K562 (cell line): ENCODE results near the gene CLPSL2. TPM values are rescaled to one million over a fixed set of nuclear protein-coding genes. Genes with fewer than 3 reads are reported as not detected.

Experiments
- ATAC-seq: fragments of 200-7000 bp; cut with Tn5 transposase; 3 replicates; pipeline ENCODE4 v1.9.1; 2020; ENCODE audit warnings: moderate library complexity
- BruUV-seq: library from RNA; stranded (reverse); fragments of 400-500 nt; replicated peaks from 2 replicates; lab custom pipeline; 2021; lab: Mats Ljungman, UMichigan
- CTCF ChIA-PET: fragments of 300-600 bp; formaldehyde crosslinking; extraction: SDS; loops from one replicate; lab custom pipeline; 2021; ENCODE audit warnings: low intra/inter-chr PET ratio; lab: Yijun Ruan, JAX
- POLR2A ChIA-PET: fragments of 300-600, 350-650 bp; sonication (Branson Sonifier 250); formaldehyde crosslinking; extraction: SDS; loops from one replicate; lab custom pipeline; 2021; ENCODE audit warnings: antibody characterized with exemption, inconsistent platforms; lab: Yijun Ruan, JAX
- DNase-seq, 4 experiments: peaks; one replicate each; pipeline versions ENCODE4 v3.0.0 to v3.0.0-alpha.2; 2011 to 2018; ENCODE audit warnings: low spot score in 3 of 4, mixed read lengths in 3 of 4; ENCODE audit errors: extremely low read depth in 1 of 4
- FAIRE-seq: peaks from 2 replicates; lab custom pipeline; 2011; peaks lifted over from hg19 to GRCh38; lab: Jason Lieb, UNC
- H2AFZ ChIP-seq: 2 replicates; pipeline ENCODE4 v1.6.0; 2011; ENCODE audit warnings: low read depth, low read length, control low read depth, inconsistent platforms
- H3K27ac ChIP-seq: fragments of 200-600 bp; 3 replicates; pipeline ENCODE4 v1.8.0; 2011; ENCODE audit warnings: low read depth, mild to moderate bottlenecking, control low read depth, inconsistent platforms, low read length, moderate library complexity, mixed read lengths; ENCODE audit errors: extremely low read depth
- H3K27me3 ChIP-seq, 2 experiments: fragments of 300-600 bp in 1 of 2; 2 replicates in 1 of 2; 3 replicates in 1 of 2; pipeline versions ENCODE4 v1.6.0 to v1.8.0; 2011; ENCODE audit warnings: inconsistent platforms in 2 of 2, low read length in 2 of 2, mild to moderate bottlenecking in 1 of 2, mixed read lengths in 1 of 2, moderate library complexity in 1 of 2; ENCODE audit not compliant: control insufficient read depth in 2 of 2, insufficient read depth in 2 of 2
- H3K36me3 ChIP-seq: fragments of 300-600 bp; 3 replicates; pipeline ENCODE4 v1.8.0; 2011; ENCODE audit warnings: mild to moderate bottlenecking, low read length, inconsistent platforms; ENCODE audit not compliant: control insufficient read depth, insufficient read depth
- H3K4me1 ChIP-seq, 2 experiments: fragments of 200-600 bp in 1 of 2; replicated peaks in 1 of 2; 2 replicates in 1 of 2; 3 replicates in 1 of 2; pipeline versions ENCODE4 v1.5.1 to v1.8.0; 2011; ENCODE audit warnings: inconsistent platforms in 2 of 2, low read length in 2 of 2, mild to moderate bottlenecking in 1 of 2, mixed read lengths in 1 of 2, moderate library complexity in 1 of 2; ENCODE audit not compliant: control insufficient read depth in 2 of 2, insufficient read depth in 2 of 2
- H3K4me2 ChIP-seq: 2 replicates; pipeline ENCODE4 v1.6.1; 2011; ENCODE audit warnings: low read length, control low read depth, inconsistent platforms, mixed read lengths; ENCODE audit not compliant: insufficient read depth
- H3K4me3 ChIP-seq: fragments of 200-600 bp; sonication (generic), shearing (Covaris generic); 2 replicates; pipeline ENCODE4 v1.5.1; 2016; ENCODE audit warnings: control low read depth, inconsistent platforms
- H3K79me2 ChIP-seq: fragments of 200-600 bp; 3 replicates; pipeline ENCODE4 v1.8.0; 2011; ENCODE audit warnings: low read length, inconsistent platforms; ENCODE audit not compliant: control insufficient read depth, insufficient read depth
- H3K9ac ChIP-seq, 2 experiments: 2 replicates each; pipeline versions ENCODE4 v1.6.0 to v1.6.1; 2011; ENCODE audit warnings: low read depth in 2 of 2, low read length in 2 of 2, control low read depth in 1 of 2, inconsistent platforms in 1 of 2, mild to moderate bottlenecking in 1 of 2, mixed read lengths in 1 of 2; ENCODE audit not compliant: insufficient read depth in 1 of 2
- H3K9me1 ChIP-seq: one replicate; pipeline ENCODE4 v1.6.0; 2011; ENCODE audit warnings: inconsistent platforms, mild to moderate bottlenecking, low read length, moderate library complexity; ENCODE audit not compliant: control insufficient read depth, insufficient read depth
- H3K9me3 ChIP-seq: replicated peaks from 2 replicates; pipeline ENCODE4 v1.5.1; 2011; ENCODE audit warnings: low read depth, low read length, inconsistent platforms; ENCODE audit not compliant: control insufficient read depth, insufficient read depth
- H4K20me1 ChIP-seq: replicated peaks from 2 replicates; pipeline ENCODE4 v1.6.1; 2011; ENCODE audit warnings: low read length, inconsistent platforms, mixed read lengths; ENCODE audit not compliant: control insufficient read depth, insufficient read depth
- ADNP ChIP-seq: fragments of 200-800 bp; sonication (Bioruptor generic); IDR thresholded peaks from 2 replicates; pipeline ENCODE4 v1.6.1; 2016; ENCODE audit warnings: missing genetic modification characterization, missing compliant biosample characterization
- ARNT ChIP-seq, 2 experiments: fragments of 450-650 bp; IDR thresholded peaks; 2 replicates each; pipeline ENCODE4 v1.6.1; 2016; ENCODE audit warnings: mild to moderate bottlenecking in 1 of 2
- BCOR ChIP-seq: fragments of 450-650 bp; IDR thresholded peaks from 2 replicates; pipeline ENCODE4 v1.6.1; 2016
- BRD9 ChIP-seq: fragments of 450-650 bp; IDR thresholded peaks from 2 replicates; pipeline ENCODE4 v1.6.1; 2018; ENCODE audit warnings: low read depth; ENCODE audit not compliant: partially characterized antibody
- DACH1 ChIP-seq: fragments of 450-650 bp; IDR thresholded peaks from 2 replicates; pipeline ENCODE4 v1.6.1; 2018; ENCODE audit not compliant: partially characterized antibody
- FOS ChIP-seq: IDR thresholded peaks from 3 replicates; pipeline ENCODE4 v1.6.1; 2011; ENCODE audit not compliant: insufficient read length; ENCODE audit errors: extremely low read depth
- GATAD2B ChIP-seq: fragments of 450-650 bp; IDR thresholded peaks from 2 replicates; pipeline ENCODE4 v1.6.1; 2017; ENCODE audit warnings: mild to moderate bottlenecking, borderline replicate concordance
- HDAC2 ChIP-seq: fragments of 450-650 bp; IDR thresholded peaks from 2 replicates; pipeline ENCODE4 v1.6.1; 2016; ENCODE audit warnings: mild to moderate bottlenecking
- KDM1A ChIP-seq, 2 experiments: fragments of 450-650 bp; IDR thresholded peaks; 2 replicates each; pipeline ENCODE4 v1.6.1; 2016; ENCODE audit warnings: mild to moderate bottlenecking in 2 of 2
- MBD1 ChIP-seq: fragments of 250-450 bp; sonication (Bioruptor Pico); IDR thresholded peaks from 2 replicates; pipeline ENCODE4 v1.8.0; 2022; ENCODE audit warnings: inconsistent platforms
- MYBL2 ChIP-seq, 2 experiments: fragments of 450-650 bp in 1 of 2; sonication (generic) in 1 of 2; formaldehyde crosslinking in 1 of 2; IDR thresholded peaks; 2 replicates each; pipeline versions ENCODE4 v1.6.1 to v1.8.1; 2017 to 2022; ENCODE audit warnings: borderline replicate concordance in 1 of 2, inconsistent platforms in 1 of 2, low read depth in 1 of 2, mild to moderate bottlenecking in 1 of 2, missing genetic modification reagents in 1 of 2, moderate library complexity in 1 of 2
- RBM25 ChIP-seq: fragments of 200-400 bp; formaldehyde crosslinking; IDR thresholded peaks from 2 replicates; pipeline ENCODE4 v1.6.1; 2018; ENCODE audit warnings: low read length, low read depth, moderate library complexity; ENCODE audit not compliant: severe bottlenecking
- RCOR1 ChIP-seq, 2 experiments: IDR thresholded peaks; 2 replicates each; pipeline ENCODE4 v1.6.1; 2012; ENCODE audit warnings: low read depth in 2 of 2, low read length in 2 of 2, borderline replicate concordance in 1 of 2, improper control_type of control experiment in 1 of 2
- TRIM28 ChIP-seq: fragments of 450-650 bp; IDR thresholded peaks from 2 replicates; pipeline ENCODE4 v1.6.1; 2017
- ZNF143 ChIP-seq: sonication (generic); formaldehyde crosslinking; IDR thresholded peaks from 2 replicates; pipeline ENCODE4 v1.9.0; 2022; ENCODE audit warnings: mild to moderate bottlenecking, missing genetic modification reagents
- ZNF589 ChIP-seq: fragments of 200-800 bp; sonication (Bioruptor generic); IDR thresholded peaks from 2 replicates; pipeline ENCODE4 v1.6.1; 2016; ENCODE audit warnings: low read depth, missing genetic modification characterization, missing compliant biosample characterization
- WGBS: fragments of 100-300 bp; shearing (Covaris generic); methylation state at CpG from one replicate; pipeline ENCODE4 v1.1.6; 2016; ENCODE audit warnings: low coverage, mixed read lengths; ENCODE audit not compliant: insufficient coverage; ENCODE audit errors: missing lambda C conversion rate; 5-methylcytosine and 5-hydroxymethylcytosine counted together
- in situ Hi-C: fragments of 300-500 bp; cut with MboI; formaldehyde crosslinking; loops from 4 replicates; pipeline ENCODE4 v1.15.0; 2018; ENCODE audit warnings: inconsistent platforms, mixed read lengths
- intact Hi-C: fragments of 100-400 bp; cut with micrococcal nuclease; formaldehyde crosslinking; loops from 2 replicates; pipeline ENCODE4 v1.14.2; 2022
- polyA plus RNA-seq, 8 experiments: library from polyadenylated mRNA; depleted of rRNA in 4 of 8; stranded (reverse) in 5 of 8; unstranded in 3 of 8; fragments of >200 nt; fragmentation: Nextera tagmentation in 2 of 8; fragmentation: Illumina TruSeq in 1 of 8; extraction: Ambion mirVana in 2 of 8; extraction: Trizol in 1 of 8; gene quantifications; 2 replicates each; pipeline versions ENCODE4 v1.2.1 to v1.2.3, GENCODE V29; 2011 to 2014; ENCODE audit warnings: inconsistent platforms in 1 of 8, missing spikeins in 1 of 8
- total RNA-seq, 7 experiments: library from RNA; depleted of rRNA in 6 of 7; stranded (reverse); fragments of >200 nt in 6 of 7; fragmentation: Illumina TruSeq in 2 of 7; extraction: Trizol in 2 of 7; gene quantifications; 2 replicates each; pipeline versions ENCODE4 v1.2.1 to v1.2.3, GENCODE V29; 2011 to 2021; ENCODE audit warnings: low replicate concordance in 1 of 7

Gene CLPSL2
- total and polyA plus RNA-seq, 9 of the 15 experiments (the other 6 are each of a cell fraction or from before 2014, with no cell fraction given): not detected

- TF ChIP-seq MYBL2 (IDR thresholded peaks at IDR 0.05; ENCODE audit: low read depth) (no peak), MYBL2 (CRISPR knock-in tag; IDR thresholded peaks at IDR 0.05; ENCODE audit: borderline replicate concordance) (no peak)
These were observed 46.7 kb upstream of the CLPSL2 start (continued) for GRCh38 chr6:35729722-35730121.

- Histone ChIP-seq H3K4me1 (peaks cover 56 to 72% of the 10 kb centered on the region in 2 experiments), H3K9ac (peak overlapping the region; percentile 61 to 72; a peak in 3 of 4 replicates), H3K36me3 (no peaks in the 10 kb centered on the region), H4K20me1 (no peaks in the 10 kb centered on the region), H3K4me2 (peak overlapping the region; percentile 77), H3K27ac (peak overlapping the region; percentile 78), H3K9me1 (no peaks in the 10 kb centered on the region), H2AFZ (peak overlapping the region; percentile 87), H3K4me3 (peak overlapping the region; percentile 17; the same call in 1 of the 2 replicates), H3K9me3 (no peaks in the 10 kb centered on the region), H3K27me3 (no peaks in the 10 kb centered on the region), H3K79me2 (no peaks in the 10 kb centered on the region; the same call in 2 of the 3 replicates)
- BruUV-seq: TSS peak; percentile 55
- no peak for DNase-seq
- no peak for ATAC-seq
- CTCF ChIA-PET: interaction anchor here (1.3 kb wide), 1 partner anchor 147 kb away, joined by 12 read pairs; no protein-coding TSS in a partner anchor
- no peak for FAIRE-seq
- intact Hi-C loops: loop anchor here (10.0 kb wide), 1 partner anchor 364 kb away; no protein-coding TSS in a partner anchor
- POLR2A ChIA-PET: interaction anchor here (0.6 to 1.2 kb wide), 2 partner anchors 214 to 242 kb away, joined by 3 read pairs; no protein-coding TSS in a partner anchor
- WGBS: 11% methylated on average over 12 of the region's 15 CpGs
- in situ Hi-C loops: no loop called here
- TF ChIP-seq KDM1A (IDR thresholded peaks at IDR 0.05) (peak; percentile 67 to 74), DACH1 (no peak), ARNT (IDR thresholded peaks at IDR 0.05) (0 out of 4 replicates have a peak, but pooled peaks of 1 of the 2 experiments have one; percentile 23), ZNF589 (0 out of 2 replicates have a peak, but pooled peaks have one; percentile 13), FOS (no peak), GATAD2B (peak; percentile 35; the same call in 1 of the 2 replicates), ZNF143 (CRISPR knock-in tag) (0 out of 2 replicates have a peak, but pooled peaks have one; percentile 25), MBD1 (peak; percentile 29; the same call in 1 of the 2 replicates), HDAC2 (peak; percentile 62), TRIM28 (no peak), ADNP (tag) (0 out of 2 replicates have a peak, but pooled peaks have one; percentile 42), RCOR1 (IDR thresholded peaks at IDR 0.05; ENCODE audit: borderline replicate concordance in 1 of 2, low read depth in 2 of 2, low read length in 2 of 2) (peak in 1 of 2 experiments; percentile 31; a peak in 1 of 4 replicates), BRD9 (peak; percentile 18), RBM25 (peak; percentile 98), BCOR (peak; percentile 89)
These were observed 45.5 kb upstream of the CLPSL2 start for GRCh38 chr6:35730745-35731413.
